Measurements from ENCODE around the gene SP8. TPM values are rescaled to one million over a fixed set of nuclear protein-coding genes. Genes with fewer than 3 reads are reported as not detected.
"Not testable (repeated sequence)": the region's sequence is repeated elsewhere in the genome, so short reads cannot be mapped to it uniquely, and the experiment has no call there.

Gene SP8
- total RNA-seq: not detected

DNA sequence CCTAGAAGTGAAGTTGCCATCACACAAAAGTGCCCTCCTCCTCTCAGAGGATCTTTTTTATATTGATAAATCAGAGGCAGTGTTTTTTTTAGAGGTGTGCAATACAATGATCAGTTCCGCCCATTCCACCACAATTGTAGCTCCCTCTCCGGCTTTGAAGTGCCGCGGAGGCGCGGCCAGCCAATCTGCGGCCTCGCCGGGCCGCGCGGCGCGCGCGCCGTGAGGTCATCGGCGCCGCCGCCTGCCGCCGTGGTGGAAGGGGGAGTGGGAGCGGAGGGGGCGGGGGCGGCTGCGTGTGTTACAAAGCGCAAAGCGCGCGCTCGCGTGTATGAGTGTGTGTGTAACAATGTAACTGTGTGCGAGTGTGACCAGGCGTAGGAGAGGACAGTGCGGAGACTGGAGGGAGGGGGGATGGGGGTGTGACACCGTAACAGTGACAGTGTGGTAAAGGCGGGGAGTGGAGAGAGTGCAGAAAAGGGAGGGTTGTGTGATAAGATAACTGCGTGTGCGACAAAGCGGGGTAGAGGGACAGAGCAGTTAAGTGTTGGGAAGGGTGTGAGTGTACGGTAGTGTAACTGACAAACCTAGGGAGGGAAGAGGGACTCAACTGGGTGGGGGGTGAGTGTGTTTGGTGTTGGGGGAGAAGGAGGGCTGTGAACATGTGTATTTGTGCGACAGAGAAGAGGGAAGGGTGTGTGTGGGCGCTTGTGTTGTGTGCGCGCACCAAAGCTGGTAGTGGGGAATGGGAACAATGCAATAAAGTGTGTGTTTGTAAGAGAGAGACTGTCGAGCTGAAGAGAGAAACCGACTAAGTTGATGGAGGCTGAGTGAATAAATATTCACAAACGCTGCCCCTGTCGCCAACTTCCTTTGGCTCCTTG is at the start of gene SP8:
TSS of gene SP8 (minus strand) at position 108 of the 881 bp plus-strand sequence. CDS start at position 20, 88 bp downstream.
- DNase-seq (ENCODE audit: low spot score): no peak
- intact Hi-C loops (cut with DNase I): no loop called here
- ATAC-seq: peak; percentile 41

- ATAC-seq; intact Hi-C loops (cut with DNase I); DNase-seq (ENCODE audit: low spot score): not testable (repeated sequence)
Observed at GRCh38 chr7:20836424-20836823, 49.7 kb upstream of the SP8 start.

DNA sequence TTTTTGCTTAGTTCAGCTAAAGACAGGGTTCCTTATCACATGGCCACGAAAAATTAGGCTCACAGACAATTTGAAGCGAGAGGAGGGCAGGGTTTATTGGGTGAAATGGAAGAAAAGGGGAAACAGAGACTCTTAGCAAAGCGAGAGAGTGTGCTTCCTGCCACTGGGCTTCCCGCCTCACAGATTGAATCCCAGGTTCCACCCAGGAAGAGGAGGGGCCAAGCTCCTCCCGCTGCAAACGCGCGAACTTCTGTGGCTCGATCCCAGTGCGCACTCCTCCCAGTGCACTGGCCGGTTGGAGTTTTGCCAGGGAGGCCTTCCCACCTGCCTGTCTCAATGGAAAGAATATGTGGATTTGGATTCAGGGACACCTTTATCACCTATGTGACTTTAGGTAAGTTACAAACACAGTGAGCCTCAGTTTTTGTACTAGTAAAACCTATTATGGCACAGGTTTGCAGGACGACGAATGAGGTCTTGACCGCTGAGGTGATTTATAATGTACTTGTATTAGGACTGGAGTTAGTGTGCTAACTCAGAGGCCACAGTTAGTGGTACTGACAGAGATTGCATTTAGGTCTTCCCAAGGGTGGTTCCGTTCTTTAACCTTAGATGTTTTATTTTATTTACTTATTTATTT is 48.5 kb upstream of the SP8 start:
- DNase-seq (ENCODE audit: low spot score) (no peak), ATAC-seq (no peak)
- intact Hi-C loops (cut with DNase I): no loop called here

DNA sequence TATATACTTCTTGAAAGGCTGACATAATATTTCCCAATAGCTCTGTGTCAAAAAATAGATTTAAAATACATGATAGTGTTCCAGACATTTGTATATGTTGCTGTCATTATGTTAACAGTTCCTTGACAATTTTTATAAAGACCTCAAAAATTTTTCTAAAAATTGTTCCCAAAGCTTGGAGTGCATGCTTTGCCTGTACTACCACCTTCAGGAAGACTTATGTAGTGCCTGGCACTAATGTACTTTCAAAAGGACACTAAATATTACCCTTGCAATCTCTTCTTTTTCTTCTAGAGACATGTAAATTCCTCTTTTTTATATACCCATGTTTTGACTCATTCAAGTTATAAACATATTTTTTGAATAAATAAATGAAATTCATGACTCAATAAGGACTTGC is 48.0 kb upstream of the SP8 start:
- ATAC-seq (no peak), DNase-seq (ENCODE audit: low spot score) (no peak)
- intact Hi-C loops (cut with DNase I): no loop called here

- no peak for DNase-seq (ENCODE audit: low spot score)
- intact Hi-C loops (cut with DNase I): no loop called here
- ATAC-seq: no peak
Observed at GRCh38 chr7:20831956-20832355, 45.3 kb upstream of the SP8 start.

- DNase-seq (ENCODE audit: low spot score) (no peak), ATAC-seq (no peak)
- intact Hi-C loops (cut with DNase I): no loop called here
Observed at GRCh38 chr7:20831451-20831850, 44.8 kb upstream of the SP8 start.

DNA sequence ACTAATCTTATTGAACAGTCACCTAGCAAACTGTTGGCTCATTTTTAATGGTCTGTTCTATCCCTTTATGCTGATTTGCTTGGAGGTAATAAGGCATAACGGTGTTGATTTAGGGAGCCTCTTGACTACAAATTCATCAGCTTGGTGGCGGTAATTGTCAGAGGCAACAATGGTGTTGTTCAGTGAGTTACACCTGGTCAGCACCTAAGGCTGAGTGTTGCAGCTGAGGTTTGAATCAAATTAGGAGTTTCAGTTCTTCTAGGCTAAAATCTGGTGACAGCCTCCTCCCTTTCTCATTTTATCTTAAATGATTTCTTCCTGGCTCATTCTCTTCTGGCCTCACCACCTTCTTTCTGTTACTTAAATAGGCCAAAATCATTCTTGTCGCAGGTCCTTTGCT is 42.3 kb upstream of the SP8 start:
- intact Hi-C loops (cut with DNase I): no loop called here
- no peak for DNase-seq (ENCODE audit: low spot score)
- no peak for ATAC-seq

DNA sequence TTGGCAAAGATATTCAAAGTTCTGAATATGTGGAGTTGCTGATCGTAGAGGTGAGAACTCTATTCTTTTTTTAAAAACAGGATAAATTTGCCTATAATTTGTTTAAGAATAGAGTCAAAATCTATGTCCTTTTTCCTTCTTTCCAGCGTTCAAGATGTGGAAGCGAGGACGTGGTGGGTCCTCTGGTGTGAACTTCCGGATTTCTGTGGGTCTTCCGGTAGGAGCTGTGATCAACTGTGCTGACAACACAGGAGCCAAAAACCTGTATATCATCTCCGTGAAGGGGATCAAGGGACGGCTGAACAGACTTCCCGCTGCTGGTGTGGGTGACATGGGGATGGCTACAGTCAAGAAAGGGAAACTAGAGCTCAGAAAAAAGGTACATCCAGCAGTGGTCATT is 40.5 kb upstream of the SP8 start:
- DNase-seq (ENCODE audit: low spot score): no peak
- intact Hi-C loops (cut with DNase I): no loop called here
- ATAC-seq: no peak

GRCh38 chr7:20826243-20826642 is 39.6 kb upstream of the SP8 start:
- intact Hi-C loops (cut with DNase I): no loop called here
- ATAC-seq (no peak), DNase-seq (ENCODE audit: low spot score) (no peak)

DNA sequence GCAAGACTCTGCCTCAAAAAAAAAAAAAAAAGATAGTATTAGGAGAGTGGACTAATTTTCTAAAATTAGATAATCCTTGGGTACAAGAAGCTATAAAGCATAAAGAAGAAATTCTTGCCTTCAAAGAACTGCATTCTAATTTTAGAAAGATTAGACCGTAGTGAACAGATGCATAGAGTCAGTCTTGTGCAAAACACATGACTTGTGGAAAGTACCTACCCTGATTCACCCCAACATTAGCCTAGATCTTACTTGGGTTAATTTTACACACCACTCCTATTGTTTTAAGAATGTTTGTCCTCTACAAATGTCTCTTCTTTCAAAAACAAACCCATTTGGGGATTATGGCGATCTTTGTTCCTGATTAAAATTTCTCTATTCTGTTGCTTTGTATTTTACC is 38.9 kb upstream of the SP8 start:
- DNase-seq (ENCODE audit: low spot score) (no peak), ATAC-seq (no peak)
- intact Hi-C loops (cut with DNase I): no loop called here

DNA sequence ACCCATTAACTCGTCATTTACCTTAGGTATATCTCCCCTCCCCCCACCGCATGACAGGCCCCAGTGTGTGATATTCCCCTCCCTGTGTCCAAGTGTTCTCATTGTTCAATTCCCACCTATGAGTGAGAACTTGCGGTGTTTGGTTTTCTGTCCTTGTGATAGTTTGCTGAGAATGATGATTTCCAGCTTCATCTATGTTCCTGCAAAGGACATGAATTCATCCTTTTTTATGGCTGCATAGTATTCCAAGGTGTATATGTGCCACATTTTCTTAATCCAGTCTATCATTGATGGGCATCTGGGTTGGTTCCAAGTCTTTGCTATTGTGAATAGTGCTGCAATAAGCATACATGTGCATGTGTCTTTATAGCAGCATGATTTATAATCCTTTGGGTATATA is 34.7 kb upstream of the SP8 start:
- DNase-seq (ENCODE audit: low spot score); ATAC-seq; intact Hi-C loops (cut with DNase I): not testable (repeated sequence)

DNA sequence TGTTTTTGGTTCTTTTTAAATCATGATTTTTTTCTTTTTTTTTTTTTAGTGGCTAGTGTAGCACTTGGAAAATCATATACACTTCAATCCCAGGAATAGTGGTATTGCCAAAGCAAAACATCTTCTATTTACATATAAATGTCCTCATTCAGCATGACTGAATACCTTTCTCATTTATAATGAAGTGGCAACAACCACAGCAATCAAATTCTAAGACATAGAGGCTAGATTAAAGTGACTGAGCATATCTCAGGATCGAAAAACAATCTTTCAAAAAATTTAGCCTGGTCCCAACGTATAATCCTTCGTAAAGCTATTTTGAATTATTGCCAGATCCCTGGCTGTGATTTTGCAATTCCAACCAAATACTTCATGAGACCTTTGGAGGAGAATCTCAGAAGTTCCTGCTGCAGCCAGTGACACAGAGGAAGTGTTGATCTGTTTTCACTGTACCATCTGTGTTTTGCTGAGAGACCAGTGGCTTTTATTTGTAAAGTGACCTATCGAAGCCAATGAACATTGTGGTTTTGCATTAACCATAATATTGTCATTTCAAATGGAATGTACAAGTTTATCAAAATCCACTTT is 29.8 kb upstream of the SP8 start:
- DNase-seq (ENCODE audit: low spot score) (no peak), ATAC-seq (no peak)
- intact Hi-C loops (cut with DNase I): no loop called here

GRCh38 chr7:20804345-20804744 is 17.7 kb upstream of the SP8 start:
- DNase-seq (ENCODE audit: low spot score): no peak
- intact Hi-C loops (cut with DNase I): no loop called here
- ATAC-seq: no peak

DNA sequence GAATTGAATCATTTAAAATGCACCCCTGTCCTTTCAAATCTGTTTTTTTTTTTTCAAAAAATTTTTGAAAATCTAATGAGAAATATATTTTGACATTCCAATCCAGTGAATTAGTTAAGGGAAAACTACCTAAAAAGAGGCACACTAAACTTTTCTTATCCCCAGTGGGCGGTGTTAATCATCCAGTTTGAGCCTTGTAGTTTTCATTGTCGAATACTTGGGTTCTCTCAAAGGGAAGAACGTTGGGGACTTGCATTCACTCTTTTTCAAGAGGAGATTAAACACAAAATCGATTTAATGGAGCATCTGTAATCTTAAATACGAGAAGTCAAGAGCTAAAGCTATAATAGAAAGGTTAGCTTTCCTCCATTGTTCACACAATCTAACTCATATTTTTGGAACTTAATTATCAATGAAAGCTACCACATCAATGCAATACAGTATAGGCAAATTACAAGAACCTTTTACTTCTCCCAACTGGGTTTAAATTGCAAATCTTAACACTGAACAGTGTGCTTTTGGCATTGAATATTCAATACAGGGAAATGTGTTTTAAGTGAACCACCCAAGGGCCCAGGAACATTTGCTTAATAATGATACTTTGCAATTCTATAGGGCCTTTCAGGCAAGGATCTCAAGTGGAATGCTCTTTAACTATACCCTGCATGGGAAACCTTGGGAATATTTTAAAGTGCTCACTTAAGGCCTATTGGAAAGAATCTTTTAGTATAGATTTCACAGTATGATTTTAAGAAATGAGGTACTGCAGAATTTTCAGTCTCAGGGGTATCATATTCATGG is 13.1 kb upstream of the SP8 start:
- no peak for DNase-seq (ENCODE audit: low spot score)
- no peak for ATAC-seq
- intact Hi-C loops (cut with DNase I): no loop called here

- DNase-seq (ENCODE audit: low spot score): no peak
- no peak for ATAC-seq
- intact Hi-C loops (cut with DNase I): no loop called here
Observed at GRCh38 chr7:20798694-20799121, 12.0 kb upstream of the SP8 start.

DNA sequence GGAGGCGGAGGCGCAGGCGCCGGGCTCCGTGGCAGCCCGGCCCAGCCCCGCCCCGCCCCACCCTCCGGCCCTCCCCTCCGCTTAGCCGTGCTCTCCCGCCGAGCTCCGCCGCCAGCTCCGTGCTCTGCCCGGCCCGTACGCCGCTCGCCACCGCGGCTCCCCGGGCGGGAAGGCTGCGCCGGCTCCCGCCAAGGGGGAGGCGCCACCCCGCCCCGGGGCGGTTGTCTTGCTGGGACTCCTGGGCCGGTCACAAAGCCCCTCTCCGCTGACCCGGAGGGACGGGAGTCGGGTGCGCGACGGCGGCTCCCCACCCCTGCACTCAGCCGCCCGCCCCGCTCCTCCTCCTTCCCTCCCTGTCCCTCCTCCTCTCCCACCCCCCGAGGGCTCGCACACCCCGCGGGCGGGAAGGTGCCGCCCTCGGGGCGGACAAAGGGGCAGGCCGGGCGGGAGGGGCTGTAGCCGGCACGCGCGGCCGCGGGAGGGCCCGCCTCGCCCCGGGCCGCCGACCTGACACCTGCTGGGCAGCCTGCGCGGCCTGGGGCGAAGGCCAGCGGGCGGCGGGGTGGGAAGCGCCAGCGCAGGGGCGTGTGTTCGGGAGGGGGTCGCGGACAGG is 11.5 kb upstream of the SP8 start:
- ATAC-seq: peak; percentile 57
- intact Hi-C loops (cut with DNase I): no loop called here
- DNase-seq (ENCODE audit: low spot score): peak; percentile 60

DNA sequence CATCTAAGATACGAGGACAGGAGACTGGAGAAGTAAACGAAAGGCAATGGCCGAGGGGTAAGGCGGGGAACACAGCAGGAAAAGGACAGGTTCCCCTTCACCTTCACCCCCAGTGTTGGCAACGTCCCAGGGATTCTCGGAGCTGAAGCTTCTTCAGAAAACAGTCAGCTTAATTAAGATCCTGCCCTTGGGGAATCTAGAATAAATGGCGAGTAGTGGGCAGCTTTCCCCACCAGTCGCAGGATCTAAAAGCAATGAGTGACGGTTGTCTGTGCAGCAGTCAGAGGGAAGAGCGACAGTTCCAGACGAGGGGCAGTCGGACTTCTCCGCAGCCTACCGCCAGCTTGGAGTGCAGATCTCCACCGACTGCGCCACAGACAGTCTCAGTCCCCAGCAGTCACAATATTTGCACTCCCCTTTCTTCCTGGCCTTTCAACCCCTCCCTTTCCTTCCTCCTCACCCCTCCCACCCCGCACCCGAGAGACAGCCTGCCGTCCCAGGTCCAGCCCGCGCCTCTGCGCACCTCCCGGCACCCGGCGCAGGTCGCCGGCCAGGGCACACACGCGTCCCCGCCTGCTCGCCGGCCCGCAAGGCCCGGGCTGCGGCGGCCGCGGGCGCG is 10.9 kb upstream of the SP8 start:
- DNase-seq (ENCODE audit: low spot score) (no peak), ATAC-seq (peak; percentile 17)
- intact Hi-C loops (cut with DNase I): no loop called here

DNA sequence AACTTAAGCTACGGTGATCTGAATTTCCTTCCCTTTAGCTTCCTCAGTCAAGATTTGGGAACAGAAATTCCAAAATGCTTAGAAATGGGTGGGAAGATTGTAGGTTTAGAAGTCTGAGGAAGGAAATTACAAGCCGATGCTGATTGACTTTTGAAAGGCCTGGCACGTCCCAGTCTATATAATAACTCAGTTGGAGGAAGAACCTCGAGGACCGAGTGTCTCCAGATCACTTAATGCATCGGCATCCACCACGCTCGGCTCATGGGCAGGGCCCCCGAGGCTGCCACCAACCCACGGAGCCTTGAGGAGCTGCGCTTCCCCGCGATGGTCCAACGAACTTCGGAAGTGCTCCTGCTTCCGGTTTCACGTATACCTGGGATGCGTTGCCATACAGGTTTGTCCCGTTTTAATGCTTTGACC is 10.4 kb upstream of the SP8 start:
- no peak for ATAC-seq

DNA sequence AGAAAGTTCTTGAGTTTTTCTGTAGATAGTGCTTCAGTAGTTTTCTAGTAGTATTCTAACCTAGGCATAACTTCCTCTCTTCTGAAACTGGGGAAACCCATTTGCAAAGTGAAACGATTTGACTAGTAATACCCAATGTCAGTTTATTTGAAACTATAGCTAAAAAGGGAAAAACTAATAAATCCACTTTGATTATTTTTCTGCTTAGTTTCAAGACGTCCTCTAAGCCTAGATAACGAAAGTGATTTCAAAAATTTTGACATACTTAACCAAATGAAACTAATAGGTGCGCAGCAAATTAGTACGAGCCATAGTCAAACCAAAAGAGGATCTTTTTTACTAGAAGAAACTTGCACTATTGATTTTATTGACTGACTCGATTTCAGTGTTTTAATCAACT is 9.8 kb upstream of the SP8 start:
- DNase-seq (ENCODE audit: low spot score) (no peak), ATAC-seq (no peak)
- intact Hi-C loops (cut with DNase I): no loop called here

More for the DNA sequence above, 10.4 kb upstream of the SP8 start:
- intact Hi-C loops (cut with DNase I): no loop called here
- DNase-seq (ENCODE audit: low spot score): no peak
